ENCODE data around the gene TPH1. TPM values are rescaled to one million over a fixed set of nuclear protein-coding genes. Genes with fewer than 3 reads are reported as not detected.

TPH1 gene
- total and polyA plus RNA-seq, 9 of the 15 experiments (the other 6 are each of a cell fraction or from before 2014, with no cell fraction given): 0.04 to 0.29 (median 0.17) TPM

- TF ChIP-seq, protein P1, sequence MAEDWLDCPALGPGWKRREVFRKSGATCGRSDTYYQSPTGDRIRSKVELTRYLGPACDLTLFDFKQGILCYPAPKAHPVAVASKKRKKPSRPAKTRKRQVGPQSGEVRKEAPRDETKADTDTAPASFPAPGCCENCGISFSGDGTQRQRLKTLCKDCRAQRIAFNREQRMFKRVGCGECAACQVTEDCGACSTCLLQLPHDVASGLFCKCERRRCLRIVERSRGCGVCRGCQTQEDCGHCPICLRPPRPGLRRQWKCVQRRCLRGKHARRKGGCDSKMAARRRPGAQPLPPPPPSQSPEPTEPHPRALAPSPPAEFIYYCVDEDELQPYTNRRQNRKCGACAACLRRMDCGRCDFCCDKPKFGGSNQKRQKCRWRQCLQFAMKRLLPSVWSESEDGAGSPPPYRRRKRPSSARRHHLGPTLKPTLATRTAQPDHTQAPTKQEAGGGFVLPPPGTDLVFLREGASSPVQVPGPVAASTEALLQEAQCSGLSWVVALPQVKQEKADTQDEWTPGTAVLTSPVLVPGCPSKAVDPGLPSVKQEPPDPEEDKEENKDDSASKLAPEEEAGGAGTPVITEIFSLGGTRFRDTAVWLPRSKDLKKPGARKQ (CRISPR knock-in tag; IDR thresholded peaks at IDR 0.05): no peak; the same call in 1 of the 2 replicates
- TF ChIP-seq HMGN3 (IDR thresholded peaks at IDR 0.05; ENCODE audit: borderline replicate concordance, extremely low read depth, insufficient read length, low read depth, low read length) (peak; percentile 76), SNIP1 (IDR thresholded peaks at IDR 0.05; ENCODE audit: low read depth) (no peak), FIP1L1 (IDR thresholded peaks at IDR 0.05; ENCODE audit: low read depth, low read length, poor library complexity, severe bottlenecking) (no peak), RBBP5 (IDR thresholded peaks at IDR 0.05; ENCODE audit: borderline replicate concordance, insufficient read depth, low read length, poor library complexity, severe bottlenecking) (peak; percentile 39), KDM5B (IDR thresholded peaks at IDR 0.05; ENCODE audit: insufficient replicate concordance, low read depth, low read length) (peak; percentile 46), NEUROD1 (IDR thresholded peaks at IDR 0.05; ENCODE audit: borderline replicate concordance, low read depth, low read length, partially characterized antibody) (no peak), BRF2 (IDR thresholded peaks at IDR 0.05; ENCODE audit: borderline replicate concordance, insufficient read depth, insufficient read length) (no peak), ZNF586 (CRISPR knock-in tag; conservative IDR thresholded peaks at IDR 0.05) (no peak), MNT (conservative IDR thresholded peaks at IDR 0.05) (peak in 1 of 2 experiments; percentile 59; a peak in 2 of 4 replicates), POLR2B (IDR thresholded peaks at IDR 0.05; ENCODE audit: low read depth, partially characterized antibody) (peak; percentile 45)
- TF ChIP-seq, protein P2, sequence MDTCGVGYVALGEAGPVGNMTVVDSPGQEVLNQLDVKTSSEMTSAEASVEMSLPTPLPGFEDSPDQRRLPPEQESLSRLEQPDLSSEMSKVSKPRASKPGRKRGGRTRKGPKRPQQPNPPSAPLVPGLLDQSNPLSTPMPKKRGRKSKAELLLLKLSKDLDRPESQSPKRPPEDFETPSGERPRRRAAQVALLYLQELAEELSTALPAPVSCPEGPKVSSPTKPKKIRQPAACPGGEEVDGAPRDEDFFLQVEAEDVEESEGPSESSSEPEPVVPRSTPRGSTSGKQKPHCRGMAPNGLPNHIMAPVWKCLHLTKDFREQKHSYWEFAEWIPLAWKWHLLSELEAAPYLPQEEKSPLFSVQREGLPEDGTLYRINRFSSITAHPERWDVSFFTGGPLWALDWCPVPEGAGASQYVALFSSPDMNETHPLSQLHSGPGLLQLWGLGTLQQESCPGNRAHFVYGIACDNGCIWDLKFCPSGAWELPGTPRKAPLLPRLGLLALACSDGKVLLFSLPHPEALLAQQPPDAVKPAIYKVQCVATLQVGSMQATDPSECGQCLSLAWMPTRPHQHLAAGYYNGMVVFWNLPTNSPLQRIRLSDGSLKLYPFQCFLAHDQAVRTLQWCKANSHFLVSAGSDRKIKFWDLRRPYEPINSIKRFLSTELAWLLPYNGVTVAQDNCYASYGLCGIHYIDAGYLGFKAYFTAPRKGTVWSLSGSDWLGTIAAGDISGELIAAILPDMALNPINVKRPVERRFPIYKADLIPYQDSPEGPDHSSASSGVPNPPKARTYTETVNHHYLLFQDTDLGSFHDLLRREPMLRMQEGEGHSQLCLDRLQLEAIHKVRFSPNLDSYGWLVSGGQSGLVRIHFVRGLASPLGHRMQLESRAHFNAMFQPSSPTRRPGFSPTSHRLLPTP (IDR thresholded peaks at IDR 0.05; ENCODE audit: borderline replicate concordance, extremely low read depth, insufficient read length): no peak
- TF ChIP-seq, protein P3, sequence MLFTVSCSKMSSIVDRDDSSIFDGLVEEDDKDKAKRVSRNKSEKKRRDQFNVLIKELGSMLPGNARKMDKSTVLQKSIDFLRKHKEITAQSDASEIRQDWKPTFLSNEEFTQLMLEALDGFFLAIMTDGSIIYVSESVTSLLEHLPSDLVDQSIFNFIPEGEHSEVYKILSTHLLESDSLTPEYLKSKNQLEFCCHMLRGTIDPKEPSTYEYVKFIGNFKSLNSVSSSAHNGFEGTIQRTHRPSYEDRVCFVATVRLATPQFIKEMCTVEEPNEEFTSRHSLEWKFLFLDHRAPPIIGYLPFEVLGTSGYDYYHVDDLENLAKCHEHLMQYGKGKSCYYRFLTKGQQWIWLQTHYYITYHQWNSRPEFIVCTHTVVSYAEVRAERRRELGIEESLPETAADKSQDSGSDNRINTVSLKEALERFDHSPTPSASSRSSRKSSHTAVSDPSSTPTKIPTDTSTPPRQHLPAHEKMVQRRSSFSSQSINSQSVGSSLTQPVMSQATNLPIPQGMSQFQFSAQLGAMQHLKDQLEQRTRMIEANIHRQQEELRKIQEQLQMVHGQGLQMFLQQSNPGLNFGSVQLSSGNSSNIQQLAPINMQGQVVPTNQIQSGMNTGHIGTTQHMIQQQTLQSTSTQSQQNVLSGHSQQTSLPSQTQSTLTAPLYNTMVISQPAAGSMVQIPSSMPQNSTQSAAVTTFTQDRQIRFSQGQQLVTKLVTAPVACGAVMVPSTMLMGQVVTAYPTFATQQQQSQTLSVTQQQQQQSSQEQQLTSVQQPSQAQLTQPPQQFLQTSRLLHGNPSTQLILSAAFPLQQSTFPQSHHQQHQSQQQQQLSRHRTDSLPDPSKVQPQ (CRISPR knock-in tag; IDR thresholded peaks at IDR 0.05; ENCODE audit: borderline replicate concordance): no peak
Measured at GRCh38 chr11:18012906-18013781, 32.9 kb downstream of the TPH1 start, which contains the start of gene SERGEF (continued).
